ENCODE results near the gene RNF148.

The RNF148 gene, protein sequence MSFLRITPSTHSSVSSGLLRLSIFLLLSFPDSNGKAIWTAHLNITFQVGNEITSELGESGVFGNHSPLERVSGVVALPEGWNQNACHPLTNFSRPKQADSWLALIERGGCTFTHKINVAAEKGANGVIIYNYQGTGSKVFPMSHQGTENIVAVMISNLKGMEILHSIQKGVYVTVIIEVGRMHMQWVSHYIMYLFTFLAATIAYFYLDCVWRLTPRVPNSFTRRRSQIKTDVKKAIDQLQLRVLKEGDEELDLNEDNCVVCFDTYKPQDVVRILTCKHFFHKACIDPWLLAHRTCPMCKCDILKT

DNA sequence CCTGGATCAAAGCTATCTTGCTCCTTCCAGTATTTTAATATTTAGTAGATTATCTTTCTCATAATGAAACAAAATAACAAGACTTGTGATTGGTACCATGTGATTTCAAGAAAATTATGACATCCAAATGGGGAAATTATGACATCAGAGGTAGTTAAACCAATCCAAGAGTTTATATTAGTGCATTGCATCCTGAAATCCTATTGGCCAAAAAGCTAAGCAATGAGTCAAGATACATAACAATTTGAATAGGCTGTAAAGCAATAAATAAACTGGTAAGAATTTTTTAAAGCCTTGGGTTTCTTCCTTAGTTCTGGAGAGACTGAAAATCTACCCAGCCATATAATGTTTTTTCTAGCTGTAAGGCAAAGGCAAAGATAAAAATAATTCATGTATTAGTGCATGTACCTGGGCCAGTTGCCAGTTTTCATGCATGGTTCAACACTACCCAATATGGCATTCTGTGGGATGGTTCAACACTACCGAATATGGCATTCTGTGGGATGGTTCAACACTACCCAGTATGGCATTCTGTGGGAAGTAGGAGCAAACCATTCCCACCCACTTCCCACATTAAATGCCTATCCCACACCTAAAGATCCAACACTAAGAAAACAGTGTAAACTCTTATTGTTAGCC, at the start of gene RNF148:
RNF148 (minus strand) TSS at position 51 of the 639 bp plus-strand sequence. CDS start 172 bp downstream, outside the sequence.
- DNase-seq = no peak

DNA sequence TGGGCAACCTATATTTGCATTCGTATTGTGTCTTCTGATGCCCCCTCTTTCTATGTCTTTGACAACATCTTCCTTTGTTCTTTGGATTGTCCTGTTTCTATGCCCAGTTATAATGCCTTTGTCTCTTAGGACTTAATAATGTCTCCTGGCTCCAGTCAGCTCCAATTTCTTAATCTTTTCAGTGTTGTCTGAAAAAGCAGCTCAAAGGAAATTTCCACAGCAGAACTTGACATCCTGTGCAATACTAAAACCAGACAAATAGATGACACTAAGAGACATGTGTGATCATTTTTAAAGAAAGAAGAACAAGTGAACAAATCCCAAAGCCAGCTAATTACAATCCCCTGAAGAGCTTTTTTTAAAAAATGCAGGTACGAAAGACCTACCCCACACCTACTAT, 47.7 kb upstream of the RNF148 start:
- no peak for DNase-seq

DNA sequence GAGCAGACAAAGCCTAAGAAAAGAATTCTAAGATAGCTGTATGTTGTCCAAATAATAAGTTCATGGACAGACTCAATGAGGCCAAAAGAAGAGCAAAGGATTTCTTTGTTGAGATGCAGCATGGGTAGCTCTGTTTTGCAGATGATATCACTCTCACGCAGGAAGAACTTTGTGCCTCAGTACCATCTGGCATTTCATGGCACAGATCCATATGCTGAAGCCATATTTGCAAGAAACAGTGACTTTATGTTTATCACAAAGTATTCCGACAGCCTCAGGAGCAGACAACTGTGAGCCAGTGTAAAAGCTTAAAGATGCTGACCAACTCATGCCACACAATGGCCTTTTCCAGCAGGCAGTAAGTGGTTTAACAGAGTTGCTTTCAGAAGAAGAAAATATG, 45.5 kb upstream of the RNF148 start:
- DNase-seq = no peak

DNA sequence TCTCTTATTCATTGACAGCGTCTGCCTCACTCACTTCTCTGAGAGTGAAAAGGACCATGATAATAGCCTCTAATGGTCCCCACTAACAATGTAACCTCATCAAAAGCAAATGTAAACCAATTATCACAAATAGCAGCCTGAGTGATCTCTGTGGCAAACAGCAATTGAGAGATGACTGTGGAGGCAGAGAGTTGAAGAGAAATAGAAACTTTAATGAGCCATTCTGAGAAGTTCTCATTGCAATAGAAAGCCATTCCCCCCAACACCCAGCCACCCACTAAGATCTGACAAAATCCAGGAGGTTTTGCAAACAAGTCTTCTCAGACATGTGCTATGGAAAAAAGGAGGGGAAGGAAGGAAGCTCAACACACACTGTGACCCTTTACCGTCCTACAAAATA, 44.2 kb upstream of the RNF148 start:
- no peak for DNase-seq

DNA sequence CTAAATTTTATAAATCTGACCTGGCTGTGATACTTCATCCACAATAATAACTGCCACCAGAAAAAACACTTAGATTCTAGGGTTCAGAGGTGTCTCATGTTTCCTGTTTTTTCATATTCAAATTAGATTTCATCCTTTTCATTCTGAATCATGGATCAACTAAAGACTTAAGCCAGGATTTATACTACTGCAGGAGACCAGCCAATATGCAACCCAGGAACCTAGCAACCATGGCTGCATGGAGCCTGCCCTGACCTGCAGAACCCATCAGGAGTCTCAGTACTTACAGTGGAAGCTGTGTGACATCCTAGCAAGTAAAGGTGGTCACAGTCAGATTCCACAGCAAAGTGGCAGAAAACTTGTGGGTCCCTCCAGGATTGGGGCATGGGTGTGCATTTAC, 40.5 kb upstream of the RNF148 start:
- DNase-seq = no peak

DNA sequence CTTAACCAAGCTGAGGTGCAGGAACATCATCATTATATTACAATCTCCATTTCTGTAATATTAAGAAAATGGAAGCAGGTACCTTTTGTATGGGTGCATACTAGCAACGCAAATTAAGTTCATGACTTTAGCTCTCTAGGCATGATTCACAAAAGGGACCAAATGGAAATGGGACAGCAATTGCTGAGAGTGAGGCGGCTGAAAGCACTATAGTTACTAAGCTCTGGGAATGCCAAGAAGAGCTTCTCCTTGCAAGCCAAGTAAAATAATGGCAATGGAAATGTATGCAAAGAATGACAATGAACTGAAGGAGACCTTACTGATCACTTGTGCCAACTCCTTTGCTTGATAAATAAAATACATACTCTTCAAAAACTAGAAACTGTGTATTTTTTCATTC, 36.2 kb upstream of the RNF148 start:
- DNase-seq = no peak

DNA sequence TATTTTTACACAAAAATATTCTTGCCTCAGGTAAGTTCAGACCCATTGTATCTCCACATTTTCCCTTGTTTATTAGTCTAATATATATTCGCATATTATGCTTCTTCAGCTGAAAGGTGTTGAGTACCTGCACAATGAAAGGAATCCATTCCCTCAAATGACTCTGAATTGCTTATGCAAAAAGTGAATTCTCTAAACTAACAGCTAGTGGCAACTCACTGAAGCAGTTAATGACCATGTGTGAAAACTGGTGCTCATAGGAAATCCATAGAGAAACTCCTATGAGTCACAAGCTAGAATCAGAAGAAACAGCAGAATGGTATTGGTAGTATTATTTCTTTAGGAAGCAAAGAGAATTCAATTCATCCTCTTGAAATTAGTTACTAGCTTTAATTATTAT, 33.5 kb upstream of the RNF148 start:
- DNase-seq = no peak

DNA sequence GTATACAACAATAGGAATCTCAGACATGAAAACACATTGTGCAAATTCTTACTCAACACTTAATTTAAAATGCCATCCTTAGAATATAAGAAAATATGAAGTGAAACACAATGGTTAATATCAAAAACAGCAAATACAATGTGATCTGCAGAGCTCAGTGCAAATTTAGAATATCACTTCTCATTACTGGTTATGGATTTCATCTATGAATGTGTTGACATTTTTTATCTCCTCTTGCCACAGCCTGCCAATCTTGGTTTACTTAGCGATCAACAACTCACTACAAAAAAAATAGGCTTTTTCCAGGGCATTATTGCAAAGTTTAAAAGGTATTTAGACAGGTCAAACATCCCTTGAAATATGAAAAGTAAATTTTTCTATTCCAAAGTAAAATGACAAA, 25.0 kb upstream of the RNF148 start:
- DNase-seq = no peak

DNA sequence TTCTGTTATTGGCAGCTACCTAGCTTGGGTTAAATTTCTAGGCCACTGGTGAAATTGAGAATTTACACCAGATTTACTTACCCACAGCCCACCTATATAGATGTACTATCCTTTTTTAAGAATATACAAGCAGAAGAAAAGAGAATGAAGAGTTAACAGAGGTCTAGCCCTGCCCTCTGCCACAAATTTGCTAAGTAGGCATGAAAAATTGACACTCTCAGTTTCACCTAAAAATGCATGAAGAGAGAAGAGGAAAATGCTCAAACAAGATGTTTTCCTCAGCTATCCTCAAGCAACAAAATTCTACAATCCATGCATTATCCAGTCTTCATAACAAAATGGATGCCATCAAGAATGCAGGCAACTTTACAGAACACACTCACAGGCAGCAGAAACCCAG, 24.6 kb upstream of the RNF148 start:
- no peak for DNase-seq

DNA sequence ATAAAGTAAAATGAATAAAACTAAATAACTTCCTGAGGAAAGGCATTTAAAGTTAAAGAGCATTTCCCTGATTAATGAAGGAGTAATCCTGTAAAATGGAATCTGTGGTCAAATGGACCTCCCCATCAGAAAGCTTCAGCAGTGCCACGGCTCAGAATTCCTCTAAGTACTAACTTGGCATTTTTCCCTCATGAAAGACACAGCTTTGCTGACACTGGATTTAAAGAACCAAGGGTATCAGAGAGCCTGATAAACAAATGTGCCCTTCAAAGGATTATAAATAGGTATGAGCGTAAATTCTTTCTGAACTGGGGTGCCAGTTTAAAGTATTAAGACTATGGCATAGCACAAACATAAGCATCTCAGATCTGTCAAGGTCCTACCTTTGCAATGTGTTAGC, 24.2 kb upstream of the RNF148 start:
- DNase-seq = no peak

DNA sequence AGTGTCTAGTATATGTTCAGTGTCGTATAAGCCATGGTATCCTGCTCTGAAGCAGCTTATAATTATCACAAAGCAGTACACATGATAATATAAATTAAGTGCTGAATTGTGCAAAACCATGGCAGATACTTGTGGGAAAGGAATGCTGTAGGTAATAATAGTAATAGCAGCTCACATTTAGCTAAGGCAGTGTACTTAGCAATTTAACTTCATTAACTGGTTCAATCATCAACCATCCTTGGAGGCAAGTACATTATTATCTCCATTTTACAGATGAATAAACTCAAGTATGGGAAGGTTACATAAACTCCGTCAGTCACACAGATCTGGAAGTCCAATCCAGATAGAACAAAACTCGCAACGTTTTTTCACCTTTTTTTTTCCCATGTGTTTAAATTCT, 21.6 kb upstream of the RNF148 start:
- no peak for DNase-seq

DNA sequence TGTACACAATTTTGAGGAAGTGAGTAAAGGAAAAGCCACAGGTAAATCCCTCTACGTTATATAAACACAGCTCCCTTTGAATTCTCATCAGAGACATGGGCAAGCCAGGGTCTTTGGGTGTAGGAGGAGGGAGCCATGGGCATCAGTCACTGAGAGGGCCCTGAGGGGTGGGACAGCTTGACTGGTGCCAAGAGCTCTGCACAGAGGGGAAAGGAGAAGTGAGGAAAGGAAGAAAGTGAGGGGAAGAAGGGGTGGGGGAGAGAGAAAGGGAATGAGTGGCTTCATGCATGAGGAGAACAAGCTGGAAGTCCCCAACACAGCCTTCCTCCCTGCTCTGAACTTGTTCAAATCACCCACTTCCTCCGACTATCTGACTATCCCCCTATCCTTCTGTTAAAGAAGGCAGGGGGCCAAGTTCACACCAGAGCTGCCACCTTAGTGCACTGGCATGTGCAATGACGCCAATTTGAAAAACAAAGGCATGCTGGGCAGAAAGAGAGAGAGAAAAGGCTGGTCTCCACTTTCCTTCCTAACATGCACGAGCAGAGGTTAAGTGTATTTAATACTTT, 16.4 kb upstream of the RNF148 start:
- no peak for DNase-seq

DNA sequence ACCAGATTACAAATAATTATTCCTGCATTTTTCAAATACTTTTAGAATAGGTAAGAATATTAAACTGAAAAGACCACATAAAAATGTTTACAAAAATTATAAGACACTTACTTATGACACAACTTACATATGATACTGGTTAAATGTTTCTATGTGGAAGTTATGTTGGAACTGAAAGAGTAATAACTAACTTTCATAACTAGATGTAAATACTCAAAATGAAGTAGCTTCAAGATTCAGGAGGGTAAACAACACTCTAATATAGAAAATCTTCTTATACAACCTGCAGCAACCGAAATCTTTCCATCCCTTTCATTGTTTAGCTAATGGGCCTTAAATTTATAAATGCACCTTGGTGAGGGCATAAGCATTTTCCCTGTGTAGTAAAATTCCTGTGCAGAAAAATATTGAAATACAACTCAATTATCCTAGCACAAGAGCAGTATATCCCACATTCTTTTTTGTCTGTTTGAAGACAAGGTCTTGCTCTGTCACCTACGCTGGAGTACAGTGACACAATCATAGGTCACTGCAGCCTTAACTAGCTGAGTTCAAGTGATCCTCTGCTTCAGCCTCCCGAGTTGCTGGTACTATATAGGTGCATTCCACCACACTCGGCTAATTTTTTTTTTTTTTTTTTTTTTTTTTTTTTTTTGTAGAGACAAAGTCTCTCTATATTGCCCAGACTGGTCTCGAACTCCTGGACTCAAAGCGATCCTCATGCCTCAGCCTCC, 14.8 kb upstream of the RNF148 start:
- DNase-seq = no peak

DNA sequence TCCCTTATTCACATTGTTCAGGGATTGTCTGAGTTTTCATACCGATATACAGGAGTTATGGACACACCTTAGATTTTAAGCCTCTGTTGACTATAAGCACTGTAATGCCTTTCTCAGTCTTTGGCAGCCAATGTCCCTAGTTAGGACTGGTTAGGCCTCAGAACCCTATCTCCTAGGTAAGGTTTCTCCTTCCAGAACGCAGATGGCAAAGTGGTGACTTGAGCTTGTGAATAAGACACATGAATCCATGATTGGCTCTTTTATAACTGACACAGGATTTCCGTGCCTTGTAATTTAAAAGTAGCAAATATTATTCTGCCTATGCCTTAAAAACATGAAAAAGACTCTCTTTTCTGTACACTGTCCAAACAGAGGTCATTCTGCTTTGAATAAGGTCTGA, 12.5 kb upstream of the RNF148 start:
- no peak for DNase-seq

DNA sequence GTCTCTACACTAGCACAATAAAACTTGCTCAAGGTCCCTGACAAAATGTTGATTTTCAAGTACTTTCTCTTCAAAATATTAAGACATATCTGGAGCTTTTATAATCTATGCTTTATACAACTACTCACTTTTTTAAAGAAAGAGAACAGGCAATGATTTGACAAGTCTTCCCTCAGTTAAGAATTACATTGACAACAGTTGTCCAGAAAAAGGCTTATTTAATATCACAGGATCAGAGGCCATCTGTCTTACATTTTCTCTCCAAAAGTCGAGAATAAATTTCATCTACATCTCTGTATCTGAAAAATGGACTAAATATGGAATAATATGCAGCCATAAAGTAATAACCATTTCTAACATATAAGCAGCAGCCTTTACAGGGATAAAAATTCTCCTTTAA, 8.2 kb upstream of the RNF148 start:
- no peak for DNase-seq

DNA sequence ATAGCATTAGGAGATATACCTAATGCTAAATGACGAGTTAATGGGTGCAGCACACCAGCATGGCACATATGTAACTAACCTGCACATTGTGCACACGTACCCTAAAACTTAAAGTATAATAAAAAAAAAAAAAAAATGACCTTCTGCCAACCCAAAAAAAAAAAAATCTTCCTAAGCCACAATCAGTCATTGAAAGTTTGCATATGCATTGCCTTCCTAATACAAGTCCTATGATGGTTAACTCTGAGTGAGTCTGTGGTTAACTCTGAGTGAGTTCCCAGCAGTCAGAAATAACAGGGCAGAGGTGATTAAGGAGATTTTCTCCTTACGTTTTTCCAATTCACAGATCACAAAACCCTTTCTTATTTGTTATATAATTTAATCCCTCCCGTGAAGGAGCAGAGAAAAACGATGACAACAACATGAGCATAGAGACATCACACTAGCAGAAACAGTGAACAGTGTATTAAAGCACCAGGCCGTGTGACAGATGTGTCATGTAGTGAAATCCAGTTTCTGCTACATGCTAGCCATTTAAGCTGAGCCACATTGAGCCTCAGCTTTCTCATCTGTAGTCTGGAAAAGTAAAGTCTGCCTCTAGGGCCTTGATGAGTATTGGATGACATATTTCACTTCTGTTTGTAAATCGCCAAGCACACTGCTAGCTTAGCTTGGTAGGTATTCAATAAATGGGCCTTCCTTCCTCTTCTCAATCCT, 7.4 kb upstream of the RNF148 start:
- DNase-seq = no peak

DNA sequence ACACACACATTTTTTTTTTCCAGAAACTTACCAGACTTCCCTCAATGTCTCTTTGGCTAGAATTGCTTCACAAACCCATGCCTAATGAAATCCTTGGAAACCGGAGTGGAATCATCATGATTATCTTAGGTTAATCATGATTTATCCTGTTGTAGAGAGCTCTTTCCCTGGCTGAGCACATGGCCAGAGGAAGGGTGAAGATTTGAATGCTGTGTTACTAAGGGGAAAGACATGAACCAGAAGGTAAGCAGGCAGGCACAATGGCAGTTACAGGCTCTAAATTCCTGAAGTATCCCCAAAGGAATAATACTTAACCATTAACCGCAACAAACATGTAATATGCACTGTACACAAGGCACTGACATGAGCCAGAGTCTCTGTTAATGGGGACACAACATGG, 4.1 kb upstream of the RNF148 start:
- no peak for DNase-seq

DNA sequence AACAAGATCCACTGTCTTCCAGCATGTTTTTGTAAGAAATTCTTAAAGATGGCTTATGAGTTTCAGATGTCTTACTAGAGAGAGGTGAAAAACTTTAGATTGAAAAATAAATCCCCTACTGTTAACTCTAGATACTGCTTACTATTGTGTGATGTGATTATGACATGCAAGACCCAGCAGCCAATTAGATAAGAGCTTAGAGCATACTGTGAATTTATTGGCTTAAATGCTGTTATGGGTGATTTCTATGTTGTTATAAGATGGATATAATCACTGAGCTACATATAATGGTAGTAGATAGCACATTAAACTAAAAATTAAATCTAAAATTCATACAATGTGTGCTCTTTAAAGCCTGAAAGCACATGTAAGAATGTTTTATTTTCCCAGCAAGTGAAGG, 3.7 kb downstream of the RNF148 start, which contains the start of gene RNF133:
RNF133 (minus strand) TSS at position 101 of the 400 bp plus-strand sequence. CDS start 199 bp downstream, outside the sequence.
- DNase-seq = no peak

DNA sequence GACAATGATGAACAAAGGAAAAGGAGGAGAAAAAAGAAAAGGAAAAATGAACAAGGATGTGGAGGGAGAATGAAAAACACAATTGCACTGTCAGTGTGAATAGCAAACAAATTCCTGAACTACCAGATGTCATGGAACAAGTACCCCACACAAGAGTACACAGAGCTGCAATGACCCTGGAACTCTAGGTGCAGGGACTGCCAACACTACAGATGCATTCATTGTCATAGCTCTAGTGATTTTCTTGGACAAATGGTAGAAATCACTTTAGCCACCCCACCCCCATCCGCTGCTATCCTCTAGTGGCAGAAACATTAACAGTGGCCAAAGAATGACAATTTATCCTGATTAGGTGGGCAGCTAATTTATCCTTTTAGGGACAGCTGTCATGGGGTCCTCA, 6.9 kb downstream of the RNF148 start:
- DNase-seq = no peak

DNA sequence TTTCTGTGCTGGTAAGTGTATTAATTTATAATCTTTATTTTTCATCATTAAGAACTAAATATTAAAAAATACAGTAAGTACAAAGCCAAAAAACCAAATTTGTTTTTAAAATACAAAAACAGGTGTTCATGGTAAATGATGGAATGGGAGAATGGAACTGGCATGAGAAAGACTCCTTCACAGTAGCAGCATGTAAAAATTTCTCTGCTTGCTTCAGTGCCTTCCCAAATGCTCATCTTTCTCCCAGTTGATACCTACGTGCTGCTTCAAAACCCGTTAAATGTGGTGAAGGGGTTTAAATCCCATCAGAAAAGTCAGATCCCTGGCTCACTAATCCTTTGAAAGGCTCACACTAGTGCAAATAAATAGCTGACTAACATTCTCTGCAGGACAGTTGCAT, 8.0 kb downstream of the RNF148 start:
- no peak for DNase-seq

DNA sequence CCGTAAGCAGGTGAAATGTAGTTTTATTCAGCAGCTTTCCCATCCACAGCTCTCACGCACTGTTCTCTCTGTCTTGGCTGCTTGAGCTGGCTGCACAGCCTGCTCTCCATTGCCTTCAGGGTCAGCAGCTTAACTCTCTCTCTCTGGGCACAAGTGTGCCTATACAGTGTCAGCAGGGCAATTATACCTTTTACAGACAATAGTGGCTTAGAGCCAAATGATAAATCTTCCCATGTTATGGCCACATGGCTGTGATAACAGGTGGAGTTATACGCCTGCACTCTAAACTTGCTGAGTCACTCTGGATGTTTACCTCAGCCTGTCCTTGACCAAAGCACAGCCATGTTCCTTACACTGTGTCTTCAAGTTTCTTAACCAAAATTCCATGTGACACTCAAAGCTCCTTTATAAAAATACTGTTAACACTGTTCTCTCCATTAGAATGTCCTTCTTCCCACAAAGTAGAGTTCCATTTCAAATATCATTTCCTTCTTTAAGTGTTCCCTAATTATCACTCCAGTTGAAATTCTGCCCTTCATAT, 9.9 kb downstream of the RNF148 start:
- DNase-seq = no peak

DNA sequence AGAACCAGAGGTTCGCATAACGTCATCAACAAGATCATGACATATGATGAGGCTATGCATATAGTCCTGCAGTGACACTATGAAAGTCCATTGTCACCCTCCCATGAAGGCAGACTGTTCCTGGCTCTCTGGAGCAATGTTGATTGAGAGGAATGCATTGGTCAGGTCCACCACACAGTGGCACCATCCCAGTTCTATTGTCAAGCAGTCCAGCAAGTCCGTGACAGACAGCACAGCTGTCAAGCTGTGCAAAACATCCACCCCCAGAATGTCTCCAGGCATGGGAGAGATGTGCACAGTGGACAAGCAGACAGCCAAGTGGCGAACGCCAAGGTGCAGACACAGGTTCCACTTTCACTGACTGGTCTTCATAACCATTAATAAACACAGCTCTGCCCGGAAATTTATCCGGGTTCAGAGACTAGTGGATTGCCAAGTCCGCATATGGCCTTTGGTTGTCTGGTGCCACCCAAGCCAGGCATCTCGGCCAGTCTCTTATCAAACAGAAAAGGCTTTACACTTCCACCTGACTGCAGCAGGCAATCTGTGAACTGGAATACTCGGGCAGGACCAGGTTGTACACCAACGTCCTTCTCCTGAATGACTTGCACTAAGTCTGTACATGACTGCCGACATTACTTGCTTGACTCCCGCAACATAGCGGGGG, 11.0 kb downstream of the RNF148 start:
- no peak for DNase-seq

Data from hippocampal formation (tissue), 2 donors.